Stimulated activated CD8-positive, alpha-beta memory T cell treated with anti-CD3 and anti-CD28 coated beads, Interleukin-4, amount 100 ng/mL, for 1 hour (primary cell): Measurements from ENCODE around the gene BTBD9.

Source experiments
- DNase-seq, 2 donors: peaks; one replicate each; pipeline ENCODE4 v3.0.0-alpha.2; 2020; ENCODE audit warnings: low read depth in 2 of 2, low spot score in 1 of 2

Gene BTBD9

DNA sequence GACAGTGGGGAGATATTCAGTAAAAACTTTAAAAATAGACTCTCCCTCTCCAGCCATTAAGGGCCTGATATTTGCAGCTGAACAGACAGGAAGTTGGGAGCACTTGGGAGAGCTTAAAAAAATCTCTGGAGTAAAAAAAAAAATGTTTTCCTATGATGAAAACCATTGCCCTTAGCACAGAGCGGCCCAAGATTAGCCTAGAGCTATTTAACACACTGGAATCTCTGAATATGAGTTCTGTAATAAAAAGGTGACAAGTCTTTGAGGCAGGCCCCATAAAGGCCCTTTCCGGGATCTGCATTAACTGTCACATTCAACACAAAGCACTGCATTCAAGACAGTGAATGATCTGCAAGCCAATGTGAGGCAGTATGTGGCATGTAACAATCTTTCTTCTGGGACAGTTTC, 426.5 kb downstream of the BTBD9 start:
- DNase-seq, result no peak

DNA sequence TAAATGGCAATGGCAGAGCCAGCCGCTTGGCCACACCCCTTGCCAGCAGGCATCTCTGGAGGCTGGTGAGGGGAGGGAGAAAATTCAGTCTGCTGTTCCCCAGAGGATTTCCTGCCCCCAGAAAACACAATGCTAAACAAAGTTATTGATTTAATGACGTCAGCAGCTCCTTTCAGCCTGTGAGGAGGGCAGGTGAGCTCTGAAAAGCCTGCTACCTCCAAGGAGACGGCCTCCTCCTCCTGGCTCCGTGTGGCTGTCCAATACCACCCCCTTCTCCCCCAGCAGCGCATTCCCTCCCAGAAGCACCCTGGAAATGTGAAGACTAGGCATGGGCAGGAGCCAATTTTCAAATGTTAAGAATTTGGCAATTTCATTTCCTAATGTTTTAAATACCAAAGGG, 427.1 kb downstream of the BTBD9 start:
- no peak for DNase-seq

DNA sequence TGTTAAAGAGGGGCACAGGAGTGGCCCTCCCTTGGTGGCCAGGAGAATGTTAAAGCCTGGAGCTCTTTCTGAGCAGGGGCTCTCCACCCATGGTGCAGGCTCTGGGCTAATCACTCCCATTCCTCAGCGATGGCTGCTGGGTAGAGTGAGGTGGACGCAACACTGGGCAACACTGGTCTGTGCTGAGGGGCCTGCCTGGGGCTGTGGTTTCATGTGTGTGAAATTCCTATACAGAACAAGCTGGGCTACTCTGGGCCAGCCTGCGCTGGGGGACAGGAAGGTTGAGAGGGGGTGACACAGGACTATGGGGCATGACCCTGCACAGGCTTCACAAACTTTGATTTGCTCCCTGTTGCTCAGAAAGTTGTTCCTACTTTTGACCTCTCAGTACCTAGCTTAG, 427.6 kb downstream of the BTBD9 start:
- no peak for DNase-seq

DNA sequence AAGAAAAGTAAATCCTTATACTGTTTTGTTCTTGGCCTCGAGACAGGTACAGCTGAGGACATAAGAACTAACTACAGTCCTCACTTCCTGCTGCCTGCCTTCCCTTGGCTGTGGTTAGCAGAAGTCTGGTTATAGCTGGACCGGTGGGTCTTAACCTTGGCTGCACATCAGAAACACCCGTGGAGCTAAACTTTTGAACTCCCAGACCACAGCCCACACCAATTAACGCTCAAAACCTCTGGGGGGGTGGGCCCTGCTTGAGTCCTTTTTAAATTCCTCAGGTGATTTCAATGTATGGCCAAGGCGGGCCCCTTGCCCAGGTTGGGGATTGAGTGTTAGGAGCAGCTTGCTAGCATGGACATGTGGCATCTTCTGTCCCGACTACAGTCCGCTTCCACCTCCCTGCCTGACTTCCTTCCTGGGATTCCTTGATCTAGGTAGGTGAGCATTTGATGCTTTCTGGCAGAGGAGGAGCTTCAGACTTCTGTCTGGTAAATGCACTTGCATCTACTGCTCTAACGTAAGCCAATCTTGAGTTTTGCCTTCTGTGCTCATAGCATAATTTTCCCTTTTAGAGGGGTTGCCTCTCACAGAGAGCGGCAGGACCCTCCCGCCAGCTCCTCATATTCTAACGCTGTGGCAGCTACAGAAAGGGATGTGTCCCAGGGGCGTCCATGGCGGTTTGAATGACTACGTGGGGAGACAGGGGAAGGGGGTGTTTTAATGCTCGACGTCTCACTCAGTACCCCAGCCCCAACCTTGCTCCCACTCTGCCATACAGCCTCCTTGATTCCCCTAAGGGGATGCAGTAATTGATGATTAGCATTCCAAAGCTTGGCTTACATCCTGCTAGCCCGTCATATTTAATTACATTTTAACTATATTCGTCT, 430.1 kb downstream of the BTBD9 start:
- DNase-seq, result no peak

DNA sequence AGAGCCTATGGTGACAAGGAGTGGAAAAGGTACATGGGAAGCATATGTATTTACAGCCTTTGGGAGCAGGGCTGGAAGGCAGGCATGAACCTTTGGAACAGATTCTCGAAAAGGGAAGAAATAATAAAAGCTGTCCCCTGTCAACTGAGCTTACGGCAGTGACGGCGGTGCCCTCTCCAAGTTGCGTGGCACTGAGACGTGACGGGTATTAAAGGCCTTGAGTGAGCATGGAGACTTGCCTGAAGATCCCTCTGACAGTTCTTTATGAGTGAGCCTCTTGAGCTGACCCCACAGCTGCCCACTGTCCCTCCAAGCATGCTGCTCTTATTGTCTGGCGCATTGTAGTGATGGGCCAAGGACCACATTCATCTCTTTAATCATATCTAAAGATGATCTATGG, 431.7 kb downstream of the BTBD9 start:
- DNase-seq, result no peak

DNA sequence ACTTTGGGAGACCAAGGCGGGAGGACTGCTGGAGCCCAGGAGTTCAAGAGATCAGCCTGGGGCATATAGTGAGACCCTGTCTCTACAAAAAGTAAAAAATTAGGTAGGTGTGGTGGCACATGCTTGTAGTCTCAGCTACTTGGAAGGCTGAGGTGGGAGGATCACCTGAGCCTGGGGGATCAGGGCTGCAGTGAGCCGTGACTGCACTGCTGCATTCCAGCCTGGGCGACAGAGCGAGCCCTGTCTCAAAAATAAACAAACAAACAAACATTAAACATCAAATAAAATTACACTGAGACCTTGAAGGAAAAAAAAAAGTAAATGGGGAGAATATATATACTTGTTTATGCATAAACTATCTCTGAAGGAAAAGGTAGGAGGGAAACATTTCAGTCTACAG, 432.4 kb downstream of the BTBD9 start:
- no peak for DNase-seq

DNA sequence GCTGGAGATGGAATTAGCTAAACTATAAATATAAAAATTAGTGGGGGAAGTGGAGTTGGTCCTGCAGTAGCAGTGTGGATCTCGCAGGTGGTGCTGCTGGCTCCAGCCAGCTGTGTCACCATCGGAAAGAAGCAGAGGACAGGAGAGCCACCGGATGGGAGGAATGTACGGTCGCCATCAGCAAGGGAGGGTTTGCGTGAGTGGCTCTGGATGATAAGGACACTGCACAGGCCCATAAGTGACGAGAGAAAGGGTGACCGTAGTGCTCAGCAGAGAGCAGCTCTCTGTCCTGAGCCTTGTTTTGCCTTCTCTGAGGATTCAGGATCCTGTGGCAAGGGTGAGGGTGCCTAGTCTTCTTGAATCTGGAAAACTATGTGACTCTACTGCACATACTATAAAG, 441.5 kb downstream of the BTBD9 start:
- DNase-seq, result no peak

DNA sequence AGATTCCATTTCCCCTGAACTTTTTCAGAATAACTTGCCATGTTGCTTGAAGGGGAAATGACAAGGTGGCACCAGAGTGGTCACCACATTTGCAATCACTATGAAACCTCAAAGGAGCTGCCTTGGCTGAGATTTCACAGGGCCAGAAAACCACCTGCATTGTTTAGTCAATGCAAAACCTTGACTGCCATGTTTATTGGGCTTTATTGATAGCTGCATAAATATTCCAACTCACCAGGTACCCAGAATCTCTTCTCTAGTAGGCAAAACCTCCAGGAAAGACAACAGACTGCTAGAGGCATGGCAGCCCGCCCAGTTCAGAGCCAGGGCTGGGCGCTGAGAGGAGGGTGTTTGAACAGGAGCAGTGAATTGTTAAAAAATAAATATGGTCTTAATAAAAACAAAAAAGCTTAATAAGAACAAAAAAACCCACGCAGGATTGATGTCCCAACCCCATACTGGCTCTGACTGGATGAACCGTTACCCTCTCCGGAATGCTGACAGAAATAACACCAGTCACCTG, 444.6 kb downstream of the BTBD9 start:
- DNase-seq, result no peak

DNA sequence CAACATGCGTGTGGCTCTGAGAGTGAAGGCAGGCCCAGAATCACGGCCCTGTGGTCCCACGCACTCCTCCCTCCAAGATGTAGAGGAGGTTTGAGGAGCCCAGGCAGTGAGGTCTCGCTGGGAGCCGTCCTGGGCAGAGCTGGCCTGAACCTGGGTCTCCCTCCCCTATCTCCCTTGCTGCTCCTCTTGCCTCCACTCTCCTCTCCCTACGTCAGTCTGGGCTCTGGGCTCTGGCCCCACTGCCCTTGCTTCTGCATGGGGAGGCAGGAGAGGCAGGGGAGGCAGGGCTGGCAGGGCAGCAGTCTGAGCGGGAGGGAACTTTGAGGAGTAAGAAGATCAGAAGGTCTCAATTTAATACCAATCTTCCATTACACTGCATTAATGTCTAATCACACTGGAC, 445.1 kb downstream of the BTBD9 start:
- no peak for DNase-seq

DNA sequence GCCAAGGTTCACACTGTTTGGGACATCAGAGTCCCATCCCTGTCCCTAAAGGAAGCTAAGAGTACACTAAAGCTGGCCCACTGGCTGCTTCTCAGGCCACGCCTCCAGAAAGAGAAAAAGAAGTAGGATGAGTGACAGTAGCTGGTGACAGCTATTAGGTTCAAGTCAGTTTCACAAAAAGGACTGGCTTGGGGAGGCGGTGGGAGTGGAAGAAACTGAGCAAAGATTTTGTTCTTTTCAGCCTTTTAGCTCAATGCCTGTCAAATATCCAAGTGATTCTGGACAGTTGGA, 445.5 kb downstream of the BTBD9 start:
- no peak for DNase-seq

DNA sequence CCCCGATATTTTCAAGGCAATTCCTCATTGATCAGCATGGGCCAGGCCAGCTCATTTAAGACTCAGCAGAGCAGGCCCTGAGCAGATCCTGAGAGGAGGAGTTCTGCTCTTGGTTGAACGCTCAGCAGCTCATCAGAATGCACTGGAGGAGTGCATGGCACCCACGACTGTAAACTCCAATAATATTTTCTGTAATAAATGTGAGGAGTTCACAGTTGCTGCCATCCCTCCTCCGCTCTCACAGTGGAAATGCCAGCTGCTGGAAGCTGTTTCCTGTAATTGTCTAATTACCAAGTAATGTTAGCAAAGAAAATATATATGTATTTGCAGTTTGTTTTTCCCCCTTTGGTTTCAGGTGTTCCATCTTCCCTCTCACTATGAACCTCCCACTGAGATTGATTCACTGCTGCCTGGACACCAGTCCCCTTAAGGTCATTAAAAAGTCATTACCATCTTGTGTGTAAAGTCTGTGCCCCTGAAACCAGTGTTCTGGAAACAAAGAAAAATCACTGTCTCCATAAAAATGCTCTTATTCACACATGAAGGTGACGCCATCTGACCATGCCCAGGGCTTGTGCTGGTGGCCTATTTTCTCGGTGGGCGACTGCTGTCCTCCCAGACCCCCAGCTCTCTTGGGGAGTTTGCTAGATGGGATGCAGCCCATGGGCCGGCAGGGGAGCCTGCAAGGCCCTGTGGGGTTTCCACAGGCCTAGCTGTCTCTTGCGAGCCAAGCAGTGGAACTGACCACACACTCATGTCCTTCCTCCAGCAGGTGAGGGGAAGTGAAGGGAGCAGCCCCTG, 446.0 kb downstream of the BTBD9 start:
- DNase-seq, result no peak

DNA sequence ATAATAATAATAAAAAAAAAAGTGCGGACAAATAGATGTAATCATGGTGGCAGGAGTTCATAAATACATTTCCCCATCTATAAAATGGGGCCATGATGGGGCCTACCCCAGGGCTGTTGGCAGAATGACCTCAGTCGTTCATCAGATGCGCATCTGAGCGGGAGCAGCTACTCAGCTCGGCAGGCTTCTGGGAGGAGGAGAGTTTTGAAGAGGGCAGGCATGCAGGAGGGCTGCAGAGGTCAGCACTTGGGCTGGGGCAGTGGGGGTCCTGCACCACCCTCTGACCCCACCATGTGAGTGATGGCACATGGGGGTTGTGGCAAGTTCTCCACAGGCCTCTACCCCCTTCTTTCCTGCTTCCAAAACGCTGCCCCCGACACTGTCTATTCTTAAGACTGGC, 446.7 kb downstream of the BTBD9 start:
- no peak for DNase-seq

DNA sequence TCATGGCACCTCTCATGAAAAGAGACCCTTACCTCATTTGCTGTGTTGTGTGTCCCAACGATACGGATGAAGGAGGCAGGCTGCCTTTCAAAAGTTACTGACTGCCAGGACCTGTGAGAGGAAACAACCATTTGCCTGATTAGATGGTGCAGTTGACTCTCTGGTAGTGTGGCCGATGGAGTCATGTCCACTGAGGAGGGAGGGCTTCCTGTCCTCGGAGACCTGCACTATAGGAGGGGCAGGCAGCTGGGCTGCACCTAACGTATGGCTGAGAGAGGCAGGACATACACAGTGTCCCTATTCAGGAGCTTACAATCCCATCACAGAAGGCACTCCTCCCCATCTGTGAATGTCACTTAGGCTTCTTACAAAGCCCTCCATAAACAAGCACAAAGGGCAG, 447.2 kb downstream of the BTBD9 start:
- no peak for DNase-seq

DNA sequence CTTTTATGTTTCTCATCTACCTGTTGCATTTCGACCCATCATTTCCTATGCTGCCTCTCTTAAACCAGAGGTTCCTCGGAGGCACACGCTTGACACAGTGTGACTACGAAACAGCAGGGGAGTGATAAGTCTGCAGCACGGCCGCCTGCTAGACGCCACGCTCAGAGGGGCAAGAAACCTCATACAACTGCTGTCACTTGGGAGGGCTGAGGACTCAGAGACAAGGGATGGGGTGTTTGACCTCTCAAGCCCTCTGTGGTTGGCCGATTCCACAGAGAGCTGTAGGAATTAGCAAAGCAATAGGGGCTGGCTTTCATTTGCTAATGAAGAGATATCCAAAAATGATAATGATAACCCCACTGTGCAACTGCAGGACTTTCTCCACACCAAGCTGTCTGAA, 447.7 kb downstream of the BTBD9 start:
- no peak for DNase-seq

DNA sequence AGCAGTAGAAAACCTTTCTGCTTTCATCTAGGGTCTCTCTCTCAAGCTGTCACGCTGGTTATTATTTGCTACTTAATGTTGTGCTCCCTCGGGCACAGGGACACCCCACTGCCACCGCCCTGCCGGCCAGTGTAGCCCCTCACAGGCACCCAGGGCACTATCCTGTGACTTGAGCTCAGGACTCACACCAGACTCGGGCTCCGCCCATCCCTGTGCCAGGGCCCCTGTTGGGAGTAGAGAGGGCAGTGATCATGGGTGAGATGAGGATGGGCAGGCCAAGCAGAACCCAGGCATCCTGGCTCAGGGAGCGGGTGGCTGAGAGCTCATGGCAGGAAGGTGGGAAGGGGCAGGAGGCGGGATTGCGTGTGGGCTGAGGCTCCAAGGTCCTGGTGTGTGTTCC, 448.3 kb downstream of the BTBD9 start:
- no peak for DNase-seq

DNA sequence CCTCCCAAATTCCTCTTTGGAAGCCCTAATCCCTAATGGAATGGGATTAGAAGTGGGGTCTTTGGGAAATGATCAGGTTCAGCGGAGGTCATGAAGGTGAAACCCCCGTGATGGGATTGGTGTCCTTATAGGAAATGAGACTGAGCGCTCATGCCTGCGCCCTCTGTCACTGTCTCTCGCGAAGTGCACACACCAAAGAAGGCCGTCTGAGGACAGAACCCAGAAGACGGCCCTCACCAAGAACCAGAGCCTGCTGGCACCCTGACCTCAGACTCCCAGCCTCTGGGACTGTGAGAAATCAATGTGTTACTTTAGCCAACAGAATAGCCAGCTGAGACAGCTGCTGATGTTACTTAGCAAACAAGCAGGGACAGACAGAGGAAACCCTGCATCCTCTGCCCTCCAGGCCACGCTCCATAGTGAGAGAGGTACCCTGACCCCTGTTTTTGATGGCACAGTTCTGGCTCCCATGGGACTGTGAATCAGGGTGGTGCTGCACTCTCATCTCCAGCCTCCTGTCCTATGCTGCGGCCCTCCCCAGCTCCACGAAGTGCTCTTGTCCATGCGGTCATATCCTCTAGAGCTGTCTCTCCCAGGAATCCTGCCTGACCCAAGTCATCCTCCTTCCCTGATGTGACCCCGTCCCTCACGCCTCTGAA, 450.9 kb downstream of the BTBD9 start:
- no peak for DNase-seq

DNA sequence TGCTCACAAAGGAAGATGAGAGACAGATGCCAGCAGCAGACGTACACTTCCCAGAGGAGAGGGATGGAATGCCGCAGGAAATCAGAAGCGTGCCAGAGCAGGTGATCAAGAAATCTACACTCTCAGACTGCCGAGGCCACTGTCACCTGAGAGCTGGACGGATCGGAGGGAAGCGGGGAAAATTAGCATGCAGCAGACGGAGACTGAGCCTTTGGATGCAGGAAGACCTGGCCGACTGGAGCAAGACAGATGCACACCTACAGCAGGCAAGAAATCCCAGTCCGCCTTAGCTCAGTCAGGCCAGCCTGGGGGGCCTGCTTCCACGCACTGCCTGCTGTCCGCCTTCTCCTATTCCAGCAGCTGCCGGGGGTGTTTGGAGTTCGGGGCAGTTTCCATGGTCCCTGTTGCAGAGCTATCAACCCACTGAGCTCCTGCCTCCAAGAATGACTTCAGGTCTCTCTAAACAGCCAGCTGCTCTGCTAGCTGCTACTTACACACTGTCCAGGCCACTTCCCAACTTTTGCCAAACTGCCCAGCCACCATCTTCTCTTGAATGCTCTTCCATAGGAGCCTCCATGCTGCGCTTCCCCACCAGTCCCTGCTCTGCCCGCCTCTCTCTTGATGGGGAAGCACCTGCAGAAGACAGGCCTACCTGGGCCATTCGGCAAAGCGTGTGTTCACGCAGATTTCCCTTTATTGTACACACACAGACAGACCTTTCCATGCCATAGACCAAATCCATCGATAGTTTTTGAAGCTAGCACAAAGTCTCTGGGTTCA, 451.7 kb downstream of the BTBD9 start:
- DNase-seq, result no peak

DNA sequence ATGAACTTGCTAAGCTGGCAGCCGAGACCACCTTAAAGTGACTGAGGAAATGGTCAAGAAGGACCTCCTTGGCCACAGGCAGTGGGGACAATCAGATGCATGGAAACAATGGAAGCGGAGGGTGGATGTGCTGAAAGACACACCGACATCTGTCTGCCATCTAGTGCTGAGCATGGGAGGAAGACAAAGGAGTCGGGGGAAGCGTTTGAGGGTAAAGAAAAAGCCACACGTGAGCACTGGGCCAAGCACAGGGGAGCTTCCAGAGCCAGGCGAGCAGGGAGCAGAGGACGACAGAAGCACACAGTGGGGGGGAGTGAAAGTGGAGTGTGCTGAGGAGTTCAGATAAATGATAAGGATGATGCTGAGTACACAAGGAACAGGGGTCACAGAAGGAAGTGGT, 452.4 kb downstream of the BTBD9 start:
- DNase-seq, result no peak

DNA sequence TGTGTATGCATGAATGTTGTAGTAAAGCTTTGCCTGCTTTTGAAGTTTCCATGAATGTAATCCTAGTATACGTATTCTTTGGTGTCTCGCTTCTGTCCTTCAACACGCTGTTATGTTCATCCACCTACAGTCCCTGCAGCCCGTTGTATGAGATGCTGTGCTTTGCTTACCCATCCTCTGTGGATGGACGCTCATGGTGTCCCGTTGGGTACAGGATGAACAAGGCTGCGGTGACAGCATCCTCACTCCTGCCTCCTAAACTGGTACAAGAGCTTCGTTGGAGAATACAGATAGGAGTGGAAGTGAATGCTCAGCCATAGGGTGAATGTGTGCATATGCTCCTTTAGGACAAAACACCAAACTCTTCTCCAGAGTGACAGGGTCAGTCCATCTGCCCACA, 454.0 kb downstream of the BTBD9 start:
- DNase-seq, result no peak

DNA sequence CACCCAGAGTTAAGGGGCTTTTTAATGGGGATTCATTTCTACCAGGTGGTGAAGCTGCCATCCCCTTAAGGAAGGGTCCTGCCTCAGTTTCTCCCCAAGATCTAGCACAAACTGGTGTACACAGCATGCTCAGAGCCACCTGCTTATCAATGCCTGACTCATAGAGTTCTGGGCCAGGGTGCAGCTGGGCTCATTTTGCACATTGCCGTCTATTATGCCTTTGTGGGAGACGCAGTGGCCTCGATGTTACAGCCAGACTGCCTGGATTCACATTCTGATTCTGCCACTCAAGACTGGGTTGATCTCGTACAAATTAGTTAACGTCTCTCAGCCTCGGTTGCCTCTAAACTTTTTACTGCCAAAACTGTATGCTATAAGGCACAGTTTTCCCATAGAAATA, 454.5 kb downstream of the BTBD9 start:
- no peak for DNase-seq

DNA sequence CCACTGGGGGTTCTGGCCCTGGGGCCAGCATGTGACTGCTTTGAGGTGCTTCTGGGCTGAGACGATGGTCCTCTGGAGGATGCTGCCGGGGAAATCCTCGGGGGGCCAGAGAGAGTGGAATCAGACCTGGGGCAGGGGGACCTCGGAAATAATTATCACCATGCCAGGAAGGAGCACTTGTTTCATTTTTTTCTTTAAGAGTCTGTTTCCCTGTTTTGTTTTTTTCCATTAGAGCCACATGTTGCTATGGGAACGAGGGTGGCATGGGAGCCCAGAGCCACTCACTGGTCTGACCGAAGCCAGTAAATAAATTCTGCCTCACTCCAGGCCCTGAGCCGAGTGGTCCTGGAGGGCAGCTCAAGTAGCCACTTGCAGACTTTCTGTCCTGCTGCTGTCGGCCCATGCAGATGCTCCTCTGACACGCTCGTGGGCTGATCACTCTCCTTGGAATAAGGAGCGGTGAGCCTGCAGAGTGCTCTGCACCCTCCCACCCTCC, 455.1 kb downstream of the BTBD9 start:
- DNase-seq, result no peak
